A549 treated with Mapracorat at 1 μM for 4 hours (cell line): ENCODE measurements around the gene SSTR1. TPM values are rescaled to one million over a fixed set of nuclear protein-coding genes. Genes with fewer than 3 reads are reported as not detected.

Source experiments
- total RNA-seq: library from RNA; stranded (reverse); fragments of 200-300 nt; extraction: Qiagen RNA extraction; gene quantifications from 5 replicates; pipeline ENCODE4 v1.2.3, GENCODE V29; 2022

Gene SSTR1, protein sequence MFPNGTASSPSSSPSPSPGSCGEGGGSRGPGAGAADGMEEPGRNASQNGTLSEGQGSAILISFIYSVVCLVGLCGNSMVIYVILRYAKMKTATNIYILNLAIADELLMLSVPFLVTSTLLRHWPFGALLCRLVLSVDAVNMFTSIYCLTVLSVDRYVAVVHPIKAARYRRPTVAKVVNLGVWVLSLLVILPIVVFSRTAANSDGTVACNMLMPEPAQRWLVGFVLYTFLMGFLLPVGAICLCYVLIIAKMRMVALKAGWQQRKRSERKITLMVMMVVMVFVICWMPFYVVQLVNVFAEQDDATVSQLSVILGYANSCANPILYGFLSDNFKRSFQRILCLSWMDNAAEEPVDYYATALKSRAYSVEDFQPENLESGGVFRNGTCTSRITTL
- not detected in 5 replicates for total RNA-seq

DNA sequence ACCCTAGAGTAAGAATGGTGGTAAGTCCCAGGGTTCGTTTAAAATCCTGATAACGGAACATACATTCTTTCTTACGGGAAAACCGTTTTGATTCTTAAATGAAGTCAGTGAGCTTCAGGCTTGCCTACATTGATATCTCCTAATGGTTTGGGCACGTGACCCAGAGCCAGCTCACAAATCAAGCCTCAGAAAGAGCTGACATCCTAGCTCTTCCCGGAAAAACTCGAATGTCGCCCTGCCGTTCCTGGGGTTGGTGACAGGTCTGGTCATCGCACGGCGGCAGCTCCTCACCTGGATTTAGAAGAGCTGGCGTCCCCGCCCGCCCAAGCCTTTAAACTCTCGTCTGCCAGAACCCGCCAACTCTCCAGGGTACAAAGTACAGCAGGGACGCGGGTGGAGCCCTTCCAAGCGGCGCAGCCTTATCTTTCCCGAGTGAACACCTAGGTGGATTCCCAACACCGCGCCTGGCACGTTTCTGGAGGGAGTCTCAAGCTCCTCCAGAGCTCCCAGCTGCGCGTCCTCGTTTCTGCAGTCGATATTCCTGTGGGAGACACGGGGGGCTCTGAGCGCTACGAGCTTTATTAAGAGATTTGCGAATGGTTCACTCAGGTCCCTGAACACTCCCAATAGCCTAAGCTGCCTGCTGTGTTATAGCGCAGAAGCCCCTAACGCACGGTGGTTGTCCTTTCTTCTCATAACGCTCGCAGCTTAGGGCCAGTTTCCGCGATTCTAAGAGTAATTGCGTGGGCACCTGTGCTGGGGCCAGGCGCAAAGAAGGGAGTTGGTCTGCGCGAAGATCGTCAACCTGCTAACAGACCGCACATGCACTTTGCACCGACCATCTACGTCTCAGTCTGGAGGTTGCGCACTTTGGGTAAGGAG is at the start of gene SSTR1:
Gene SSTR1, plus strand, starts transcription at position 169 of the 882 bp plus-strand sequence. CDS start 1,486 bp downstream, outside the sequence.

DNA sequence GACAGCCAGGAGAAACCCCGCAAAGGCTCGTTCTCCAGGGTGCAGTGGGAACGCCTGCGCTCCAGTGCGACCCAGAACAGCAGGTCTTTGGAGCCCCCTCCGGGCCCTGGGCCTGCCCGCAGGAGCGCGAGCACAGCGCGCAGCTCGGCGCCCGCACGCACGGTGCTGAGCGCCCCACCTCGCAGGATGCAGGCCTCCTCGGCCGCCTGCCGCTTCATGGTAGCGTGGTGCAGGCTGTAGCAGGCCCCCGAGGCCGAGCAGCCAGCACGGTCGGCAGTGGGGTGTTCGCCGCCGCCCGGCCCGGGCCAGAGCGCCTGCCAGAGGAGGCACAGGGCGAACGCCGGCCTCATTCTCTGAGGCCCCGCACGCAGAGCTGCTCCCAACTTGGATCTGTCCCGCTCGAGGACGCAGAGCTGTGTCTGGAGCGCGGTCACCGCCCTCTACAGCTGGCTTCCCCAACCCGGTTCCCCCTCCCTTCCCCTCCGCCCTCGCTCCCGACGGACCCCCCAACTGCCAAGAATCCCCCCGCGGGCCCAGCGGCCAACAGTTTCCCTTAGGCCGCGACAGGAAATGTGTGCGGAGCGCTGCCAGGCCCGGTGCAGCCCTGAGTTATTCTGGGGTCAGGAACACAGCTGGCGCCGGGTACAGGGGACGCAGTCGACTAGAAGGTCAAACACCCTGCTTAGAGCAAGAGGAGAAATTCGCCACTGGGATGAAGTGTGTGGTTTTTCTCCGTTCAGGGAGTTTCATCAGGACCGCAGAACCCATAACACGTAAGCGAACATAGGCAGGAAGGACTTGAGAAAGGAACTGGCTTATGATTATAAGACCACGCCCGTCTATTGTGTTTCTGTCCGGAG is 48.2 kb downstream of the SSTR1 start, which contains the start of gene CLEC14A:
Gene CLEC14A, minus strand, starts transcription at position 421 of the 860 bp plus-strand sequence. Its CDS starts 71 bp downstream, at position 350.

Other genes starting within 250 kb of the SSTR1 start
- not detected in 5 replicates for gene CLEC14A, start 48.2 kb downstream of the SSTR1 start, total RNA-seq